Midbrain (tissue), 1 donor: ENCODE results near the gene MS4A10.
"Not testable (repeated sequence)": the region's sequence is repeated elsewhere in the genome, so short reads cannot be mapped to it uniquely, and the experiment has no call there.

ENCODE experiments used
- DNase-seq: peaks from one replicate; lab custom pipeline; 2025; lab: John Stamatoyannopoulos, UW

The MS4A10 gene

DNA sequence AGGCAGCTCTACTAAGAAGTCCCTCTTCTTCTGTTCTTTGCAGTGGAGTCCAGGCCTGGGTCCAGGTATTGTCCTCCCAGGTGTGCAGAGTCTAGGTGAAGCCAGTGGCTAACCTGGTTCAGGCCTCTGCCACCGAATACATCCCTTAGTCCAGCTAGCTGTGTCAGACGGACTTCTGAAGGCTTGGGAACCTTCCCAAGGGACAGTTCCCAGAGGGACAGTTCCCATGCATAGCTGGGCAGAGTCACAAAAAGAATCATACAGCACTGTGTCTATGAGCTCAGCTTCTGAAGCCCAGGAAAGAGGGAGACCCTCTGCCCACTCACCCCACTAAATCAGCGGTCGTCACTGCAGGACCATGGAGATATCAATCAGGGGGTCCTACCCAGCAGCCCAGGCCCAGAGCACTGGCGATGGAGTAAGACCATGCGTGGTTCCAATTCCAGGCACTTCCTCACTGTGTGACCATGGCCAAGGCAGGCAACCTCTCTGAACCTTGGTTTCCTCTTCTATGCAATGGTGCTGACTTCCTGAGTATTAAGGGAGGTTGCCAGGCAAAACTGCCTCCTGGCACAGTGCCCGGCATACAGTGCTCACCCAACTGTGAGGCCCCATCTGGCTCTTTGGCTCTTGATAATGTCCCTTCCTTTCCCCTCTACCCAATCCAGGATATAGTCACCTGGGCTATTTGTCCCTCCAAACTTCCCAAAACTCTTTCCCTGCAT, 3.4 kb downstream of the MS4A10 start:
- no peak for DNase-seq

GRCh38 chr11:60790726-60791125, 5.6 kb downstream of the MS4A10 start:
- no peak for DNase-seq

GRCh38 chr11:60791153-60791933, 6.2 kb downstream of the MS4A10 start:
- DNase-seq = no peak

- no peak for DNase-seq
Observed at GRCh38 chr11:60792521-60792920, 7.4 kb downstream of the MS4A10 start.

- no peak for DNase-seq
Observed at GRCh38 chr11:60795291-60795690, 10.2 kb downstream of the MS4A10 start.

GRCh38 chr11:60797846-60798630, 12.9 kb downstream of the MS4A10 start:
- DNase-seq = no peak

- no peak for DNase-seq
Observed at GRCh38 chr11:60798631-60799030, 13.5 kb downstream of the MS4A10 start.

DNA sequence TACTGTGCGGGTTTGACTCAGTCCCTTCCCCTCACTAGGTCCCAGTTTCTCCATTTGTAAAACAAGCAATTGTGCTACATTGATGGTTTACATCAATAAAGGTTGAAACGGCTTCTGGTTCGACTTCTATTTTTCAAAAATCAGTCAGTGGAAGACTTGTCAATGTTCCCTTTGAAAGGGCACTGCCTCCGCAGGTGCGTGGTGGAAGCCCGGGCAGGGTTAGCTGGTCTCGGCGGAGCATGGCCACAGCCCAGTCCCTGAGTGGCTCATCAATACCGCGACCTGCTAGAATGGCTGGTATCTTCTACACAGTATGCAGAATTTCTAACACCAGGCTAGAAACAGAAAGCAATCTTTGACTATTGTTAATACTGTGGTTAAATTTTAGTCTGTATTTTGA, 16.1 kb downstream of the MS4A10 start:
- DNase-seq = no peak

DNA sequence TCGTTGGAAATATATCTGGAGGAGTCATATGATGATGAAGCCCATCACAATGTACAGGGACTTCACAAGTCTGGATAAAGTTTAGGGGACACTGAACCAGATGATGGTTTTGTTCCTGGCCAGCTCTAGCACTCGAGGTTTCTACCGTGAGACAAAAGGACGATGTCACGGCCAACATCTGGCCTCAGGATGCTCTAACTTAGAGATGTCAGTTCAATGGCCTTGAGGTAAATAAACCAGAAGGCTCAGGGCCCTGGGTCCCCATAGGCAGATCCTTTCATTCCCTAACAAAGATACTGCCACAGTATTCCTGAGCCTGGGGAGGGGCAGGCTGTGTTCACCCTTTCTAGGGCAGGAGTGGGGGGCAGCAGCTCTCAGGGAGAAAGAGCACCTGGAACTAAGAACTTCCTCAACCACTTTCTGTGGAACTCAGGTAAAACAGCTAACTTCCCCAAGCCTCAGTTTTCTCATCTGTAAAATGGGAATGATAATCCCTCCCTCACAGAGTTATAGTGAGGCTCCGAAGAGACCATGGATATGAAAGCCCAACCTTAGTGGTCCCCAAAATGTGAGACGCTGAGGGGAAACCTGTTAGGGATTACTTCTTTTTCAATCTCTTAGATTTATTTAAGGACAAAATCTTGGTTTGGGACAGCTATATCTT, 18.3 kb downstream of the MS4A10 start:
- no peak for DNase-seq

GRCh38 chr11:60809249-60809648, 24.1 kb downstream of the MS4A10 start:
- no peak for DNase-seq

DNA sequence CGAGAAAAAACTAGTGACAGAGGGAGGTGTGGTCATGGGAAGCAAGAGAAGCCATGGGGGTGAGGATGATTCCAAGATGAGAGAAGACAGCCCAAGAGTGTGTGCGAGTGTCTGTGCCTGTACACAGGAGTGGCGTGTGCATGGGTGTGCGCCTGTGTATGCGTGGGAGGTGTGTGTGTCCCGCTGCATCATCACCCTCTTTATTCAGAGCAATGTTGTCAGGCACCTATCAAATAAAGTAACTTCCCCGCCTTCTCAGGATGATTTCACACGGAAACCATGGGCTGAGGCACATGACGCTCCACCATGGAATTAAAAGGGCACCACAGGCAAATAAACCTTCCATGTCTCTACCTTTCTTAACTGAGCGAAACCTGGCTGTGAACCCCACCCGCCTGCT, 24.6 kb downstream of the MS4A10 start:
- no peak for DNase-seq

DNA sequence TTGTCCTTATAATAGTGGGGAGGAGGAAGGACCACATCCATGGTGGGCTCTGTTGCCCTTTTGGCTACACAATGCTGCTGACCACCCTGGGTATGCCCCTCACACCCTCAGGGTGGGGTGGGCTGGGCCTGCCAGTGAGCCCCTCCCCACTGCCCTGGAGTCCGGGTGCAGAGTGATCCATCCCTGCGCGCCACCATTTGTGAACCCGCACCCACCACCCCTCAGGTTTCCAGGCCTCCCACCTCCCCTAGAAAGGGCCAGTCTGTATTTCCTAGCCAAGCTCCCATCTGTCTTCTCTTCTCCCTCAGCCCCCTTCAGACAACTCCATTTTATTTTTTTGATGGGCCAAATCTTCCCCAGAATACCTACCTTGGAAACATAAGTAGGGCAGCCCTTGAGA, 25.0 kb downstream of the MS4A10 start:
- no peak for DNase-seq

DNA sequence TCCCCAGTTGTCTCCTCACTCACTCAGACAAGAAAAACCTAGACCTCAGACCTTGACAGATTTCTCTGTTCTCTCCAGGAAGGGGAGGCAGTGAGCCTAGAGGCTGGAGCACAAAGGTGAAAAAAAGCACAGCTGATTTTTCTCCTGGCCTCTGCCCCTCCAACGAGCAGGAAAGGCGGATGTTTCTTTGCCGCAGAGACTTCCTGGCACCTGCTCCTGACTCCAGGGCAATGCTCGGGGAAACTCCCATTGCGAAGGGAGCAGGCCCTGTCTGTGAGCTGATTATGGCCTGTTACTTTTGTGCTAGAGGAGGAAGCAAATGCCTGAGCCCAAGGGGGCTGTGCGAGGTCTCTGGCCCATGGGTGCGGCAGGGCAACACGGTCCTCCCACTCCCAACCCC, 25.4 kb downstream of the MS4A10 start:
- no peak for DNase-seq

DNA sequence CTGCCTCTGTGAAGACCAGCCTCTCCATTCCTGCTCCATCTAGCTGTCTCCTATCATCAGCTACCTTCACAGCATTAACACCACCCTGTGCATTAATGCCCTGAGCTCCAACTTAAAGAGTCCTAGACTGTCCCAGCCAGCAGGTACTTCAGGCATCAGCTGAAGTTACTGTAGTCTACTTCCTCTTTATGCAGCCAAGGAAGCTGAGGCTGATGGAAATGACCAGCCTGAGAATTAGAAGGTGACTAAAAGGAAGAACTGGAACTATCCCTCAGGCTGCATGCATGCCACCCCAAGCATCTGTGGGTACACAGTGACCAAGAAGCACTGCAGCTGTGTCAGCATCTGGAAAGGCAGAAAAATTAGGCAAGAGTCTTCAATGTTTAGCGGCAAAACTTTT, 28.2 kb downstream of the MS4A10 start:
- no peak for DNase-seq

GRCh38 chr11:60814112-60814511, 29.0 kb downstream of the MS4A10 start:
- DNase-seq = no peak

- DNase-seq = no peak
Observed at GRCh38 chr11:60816590-60817157, 31.5 kb downstream of the MS4A10 start.

DNA sequence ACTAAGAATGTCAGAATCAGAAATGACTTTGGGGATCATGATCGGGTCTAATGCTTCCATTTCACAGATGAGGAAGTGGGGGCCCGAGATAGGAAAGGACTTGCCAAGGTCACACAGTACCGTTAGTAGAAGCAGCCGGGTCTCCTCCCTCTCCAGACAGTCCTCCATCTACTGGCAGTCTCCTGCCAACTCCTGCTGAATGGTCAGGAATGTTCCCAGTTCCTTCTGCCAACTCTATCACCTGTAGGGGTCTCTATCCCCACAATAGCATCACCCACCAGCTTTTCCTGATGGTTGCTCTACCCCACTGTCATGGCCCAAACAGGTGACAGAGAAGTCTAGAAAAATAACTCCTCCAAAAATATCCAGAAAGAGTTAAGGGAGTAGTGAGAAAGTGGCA, 32.9 kb downstream of the MS4A10 start:
- DNase-seq = no peak

- DNase-seq = no peak
Observed at GRCh38 chr11:60821827-60822599, 36.9 kb downstream of the MS4A10 start.

GRCh38 chr11:60823745-60824306, 38.7 kb downstream of the MS4A10 start:
- not testable (repeated sequence) for DNase-seq

DNA sequence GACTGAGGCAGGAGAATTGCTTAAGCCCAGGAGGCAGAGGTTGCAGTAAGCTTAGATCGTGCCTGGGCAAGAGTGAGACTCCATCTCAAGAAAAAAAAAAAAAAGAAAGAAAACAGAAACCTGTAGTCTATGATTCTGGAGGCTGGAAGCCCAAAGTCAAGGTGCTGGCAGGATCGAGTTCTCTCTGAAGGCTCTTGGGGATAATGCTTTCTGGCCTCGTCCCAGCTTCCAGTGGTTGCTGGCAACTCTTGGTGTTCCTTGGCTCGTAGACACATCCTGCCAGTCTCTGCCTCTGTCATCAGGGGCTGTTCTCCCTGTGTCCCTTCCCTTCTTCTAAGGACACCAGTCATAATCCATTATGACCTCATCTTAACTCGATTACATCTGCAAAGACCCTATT, 40.0 kb downstream of the MS4A10 start:
- no peak for DNase-seq

DNA sequence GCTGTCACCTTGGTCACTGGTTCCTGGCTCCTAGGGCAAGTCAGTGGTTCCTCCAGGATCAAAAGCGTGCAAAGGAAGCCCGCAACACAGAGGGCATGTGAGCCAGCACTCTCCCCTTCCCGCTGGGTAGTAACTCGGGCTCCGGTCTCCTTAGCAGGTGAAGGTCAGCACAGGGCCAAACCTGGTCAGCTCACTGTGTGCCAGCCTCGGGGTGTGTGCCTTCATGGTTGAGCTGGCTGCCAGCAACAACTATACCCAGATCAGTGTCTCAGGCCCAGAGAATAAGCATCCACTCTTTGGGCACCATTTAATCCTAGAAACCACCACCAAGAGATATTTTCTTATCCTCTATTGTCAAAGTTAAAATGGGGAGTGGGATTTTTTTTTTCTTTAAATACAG, 40.7 kb downstream of the MS4A10 start:
- DNase-seq = no peak
